T-helper 22 cell (primary cell): ENCODE results near the gene SHROOM1.

Experiments used
- DNase-seq: peaks from one replicate; pipeline ENCODE4 v3.0.0-alpha.2; 2020; ENCODE audit warnings: low read depth

The SHROOM1 gene

DNA sequence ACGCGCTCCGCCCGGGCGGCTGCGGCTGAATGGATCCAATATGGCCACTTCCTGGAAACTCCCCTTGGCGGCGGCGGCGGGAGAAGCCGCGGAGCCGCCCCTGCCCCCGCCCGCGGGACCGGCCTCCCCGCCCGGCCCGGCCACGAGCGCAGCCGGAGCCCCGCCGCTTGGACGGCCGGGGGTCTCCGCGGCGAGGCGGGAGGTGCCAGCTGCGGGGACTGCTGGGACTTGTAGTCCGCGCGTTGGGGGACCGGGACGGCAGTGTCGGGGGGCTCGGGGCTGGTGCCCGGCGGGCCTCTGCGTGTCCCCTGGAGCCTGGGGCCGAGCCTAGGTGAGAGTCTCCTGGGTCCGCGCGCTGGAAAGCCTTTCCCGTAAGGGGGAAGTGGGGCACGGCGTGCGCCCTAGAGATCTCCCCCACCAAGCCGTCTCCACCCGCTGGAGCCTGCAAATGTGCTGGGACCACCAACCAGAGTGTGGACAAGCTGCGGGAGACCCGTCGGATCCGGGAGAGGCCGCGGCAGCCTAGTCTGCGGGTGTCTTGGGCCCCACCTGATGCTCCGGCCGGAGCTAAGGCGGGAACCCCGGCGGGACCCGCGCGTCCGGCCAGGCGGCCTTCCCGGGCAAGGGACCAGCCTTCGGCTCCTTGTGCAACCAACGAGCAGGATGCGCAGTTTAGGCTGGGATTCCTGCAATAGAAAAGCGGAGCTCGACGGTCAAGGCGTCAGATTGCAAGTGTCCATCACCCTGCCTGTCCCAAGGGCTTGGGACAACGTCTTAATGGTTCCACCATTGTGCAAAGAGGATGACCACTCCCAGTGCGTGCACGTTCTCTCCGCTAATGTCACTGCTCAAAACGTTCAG, 53.0 kb downstream of the SHROOM1 start, which contains the start of gene SEPTIN8:
SEPTIN8 (minus strand) TSS at position 31 of the 861 bp plus-strand sequence. CDS start 102 bp downstream, outside the sequence.
- peak; percentile 25 for DNase-seq

DNA sequence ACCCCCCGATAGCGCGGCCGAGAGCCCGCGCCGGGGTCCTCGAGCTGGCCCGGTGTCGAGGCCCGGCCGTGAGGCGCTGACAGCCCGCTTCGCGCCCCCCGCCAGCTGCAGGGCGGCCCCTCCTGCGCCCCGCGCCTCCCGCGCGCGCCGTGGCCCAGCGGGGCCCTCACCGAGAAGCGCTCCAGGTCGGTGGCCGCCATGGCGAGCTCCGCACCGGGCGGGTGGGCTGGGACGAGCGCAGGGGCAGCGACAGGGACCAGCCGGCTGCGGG, 53.6 kb downstream of the SHROOM1 start:
- no peak for DNase-seq

DNA sequence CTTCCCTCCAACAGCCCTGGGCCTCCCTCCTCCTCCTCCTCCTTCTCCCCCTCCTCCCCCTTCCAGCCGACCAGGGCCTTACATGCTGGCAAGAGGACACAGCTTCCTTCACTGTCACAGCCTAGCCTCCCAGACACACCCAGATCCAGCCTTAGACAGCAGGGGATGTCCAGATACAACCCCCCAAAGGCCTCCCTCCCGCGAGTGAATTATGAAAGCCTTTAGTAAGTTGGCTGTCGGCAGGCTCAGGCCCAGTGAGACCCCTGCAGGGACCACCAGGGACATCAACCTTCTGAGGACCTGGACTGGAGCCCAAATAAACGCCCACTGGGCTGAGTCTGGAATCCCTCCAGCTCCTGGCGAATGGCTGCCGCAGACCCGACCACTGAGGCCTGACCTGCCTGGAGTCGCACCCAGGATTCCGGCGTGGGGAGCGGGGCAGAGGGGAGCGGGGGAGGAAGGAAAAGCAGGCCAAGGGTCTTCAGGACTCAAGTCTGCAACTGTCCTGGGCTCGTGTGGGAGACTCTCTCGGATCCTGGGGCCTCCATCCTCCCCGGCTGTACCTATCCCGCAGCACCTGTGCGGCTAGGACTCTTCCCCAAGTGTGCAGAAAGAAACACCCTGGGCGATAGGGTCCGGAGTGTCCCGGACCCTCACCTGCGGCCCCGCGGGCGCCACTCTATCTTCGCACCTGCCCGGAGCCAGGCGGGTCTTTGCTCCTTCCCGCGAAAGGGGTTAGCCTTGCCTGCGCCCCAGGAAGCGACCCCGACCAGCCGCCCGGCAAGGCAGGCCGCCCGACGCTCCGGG, 54.1 kb downstream of the SHROOM1 start:
- no peak for DNase-seq

DNA sequence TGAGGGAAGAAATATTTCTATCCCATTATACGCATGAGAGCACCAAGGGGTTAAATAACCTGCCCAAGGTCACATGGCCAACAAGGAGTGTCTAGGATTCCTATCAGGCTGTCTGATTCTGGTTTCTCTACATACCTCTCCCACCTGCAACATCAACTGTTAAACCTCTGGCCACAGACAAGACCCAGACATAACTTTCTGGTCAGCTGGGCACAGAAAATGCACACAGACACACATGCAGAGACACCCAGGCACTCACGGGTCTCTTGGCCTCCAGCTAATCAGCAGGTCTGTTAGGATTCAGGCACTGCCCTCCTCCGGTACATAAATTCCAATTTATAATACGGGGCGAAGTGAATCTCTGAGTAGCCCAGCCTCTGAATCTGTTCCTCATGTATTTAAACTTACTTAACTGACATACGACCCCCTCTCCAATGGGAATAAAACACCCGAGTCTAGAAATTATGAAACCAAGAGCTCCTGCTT, 54.9 kb downstream of the SHROOM1 start:
- DNase-seq: no peak

DNA sequence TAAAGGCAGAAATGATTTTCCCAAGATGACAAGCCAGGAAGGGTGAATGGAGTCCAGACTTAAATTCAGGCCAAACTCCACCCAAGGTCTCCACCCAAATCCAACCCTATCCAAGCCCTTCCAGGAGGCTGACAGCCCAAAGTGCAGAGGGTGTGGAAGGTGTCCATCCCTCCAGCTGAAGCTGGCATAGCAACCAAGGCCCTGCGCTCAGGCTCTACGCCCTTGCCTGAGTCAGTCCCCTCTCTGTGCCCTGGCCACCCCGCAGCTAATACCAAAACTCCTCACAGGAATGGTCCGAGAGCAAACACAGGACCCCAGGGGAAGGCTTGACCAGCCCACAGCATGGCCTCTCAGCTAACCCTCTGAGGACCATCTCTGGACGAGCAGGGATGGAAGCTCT, 55.6 kb downstream of the SHROOM1 start:
- DNase-seq: no peak

DNA sequence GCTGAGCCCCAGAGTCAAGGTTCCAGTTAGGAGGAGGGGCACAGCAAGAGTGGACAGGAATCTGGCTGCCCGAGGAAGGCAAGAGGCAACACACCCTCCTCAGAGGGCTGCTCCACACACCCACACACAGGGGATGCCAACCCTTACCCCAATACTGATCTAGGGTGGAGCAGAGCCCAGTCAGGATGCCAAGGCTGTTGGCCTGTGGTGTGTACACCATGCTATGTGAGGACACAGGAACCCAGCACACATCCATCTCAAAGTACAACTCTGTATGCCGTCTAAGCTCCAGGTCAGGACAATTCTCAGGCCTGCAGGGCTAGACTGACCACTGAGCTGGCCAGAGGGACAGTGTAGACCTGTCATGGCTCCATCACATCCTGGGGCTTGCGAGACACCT, 56.0 kb downstream of the SHROOM1 start:
- no peak for DNase-seq

DNA sequence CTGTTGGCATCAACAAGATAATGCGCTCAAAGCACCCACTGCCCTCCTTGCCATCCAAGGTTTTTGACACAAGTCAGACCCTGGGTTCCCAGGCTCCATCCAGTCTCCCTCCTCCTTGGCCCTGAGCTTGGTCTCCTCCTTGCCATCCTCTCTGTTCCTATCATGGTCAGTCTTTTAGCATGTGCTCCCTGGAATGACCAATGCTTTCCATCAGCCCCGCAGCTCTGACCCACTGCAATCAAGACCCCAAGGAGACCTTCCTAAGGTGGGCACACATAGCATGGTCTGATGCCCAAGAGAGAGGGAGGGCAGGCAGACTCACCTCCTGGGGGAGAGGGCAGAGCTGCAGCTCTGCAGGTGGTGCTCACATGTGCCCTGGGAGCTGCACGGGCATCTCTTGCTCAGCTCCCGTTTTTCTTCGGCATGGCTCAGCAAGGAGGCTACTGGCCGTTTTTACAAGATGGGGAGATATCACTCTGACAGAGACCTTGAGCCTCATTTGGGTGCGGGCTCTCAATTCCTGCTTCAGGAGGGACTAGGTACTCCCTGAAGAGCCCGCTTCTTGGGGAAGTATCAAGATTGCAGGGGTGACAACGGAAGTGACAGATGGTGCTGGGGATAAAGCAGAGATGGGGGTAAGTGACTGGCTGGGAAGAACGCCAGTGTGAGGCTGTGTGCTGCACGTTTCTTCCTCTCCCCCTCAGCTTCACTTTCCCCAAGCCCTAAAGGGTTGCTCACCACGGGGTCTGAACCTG, 56.7 kb downstream of the SHROOM1 start:
- DNase-seq: no peak

DNA sequence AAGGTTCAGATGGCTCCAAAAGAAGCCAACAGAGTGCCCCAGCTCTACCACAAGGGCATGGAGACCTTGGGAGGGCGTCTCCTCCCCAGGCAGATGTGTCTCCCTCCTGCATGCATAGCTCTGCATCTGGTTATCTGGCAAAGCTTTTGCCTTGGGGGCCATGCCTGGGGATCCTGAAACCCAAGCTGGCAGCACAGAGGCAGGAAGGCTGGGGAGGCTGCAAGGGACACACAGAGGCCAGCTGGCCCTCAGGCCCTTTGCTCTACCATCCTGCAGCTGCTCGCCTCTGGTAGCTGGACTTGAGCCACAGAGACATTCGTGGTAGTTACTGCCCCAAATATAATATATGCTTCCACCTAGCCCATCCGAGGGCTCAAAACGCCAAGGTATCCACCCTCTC, 57.3 kb downstream of the SHROOM1 start:
- DNase-seq: no peak

DNA sequence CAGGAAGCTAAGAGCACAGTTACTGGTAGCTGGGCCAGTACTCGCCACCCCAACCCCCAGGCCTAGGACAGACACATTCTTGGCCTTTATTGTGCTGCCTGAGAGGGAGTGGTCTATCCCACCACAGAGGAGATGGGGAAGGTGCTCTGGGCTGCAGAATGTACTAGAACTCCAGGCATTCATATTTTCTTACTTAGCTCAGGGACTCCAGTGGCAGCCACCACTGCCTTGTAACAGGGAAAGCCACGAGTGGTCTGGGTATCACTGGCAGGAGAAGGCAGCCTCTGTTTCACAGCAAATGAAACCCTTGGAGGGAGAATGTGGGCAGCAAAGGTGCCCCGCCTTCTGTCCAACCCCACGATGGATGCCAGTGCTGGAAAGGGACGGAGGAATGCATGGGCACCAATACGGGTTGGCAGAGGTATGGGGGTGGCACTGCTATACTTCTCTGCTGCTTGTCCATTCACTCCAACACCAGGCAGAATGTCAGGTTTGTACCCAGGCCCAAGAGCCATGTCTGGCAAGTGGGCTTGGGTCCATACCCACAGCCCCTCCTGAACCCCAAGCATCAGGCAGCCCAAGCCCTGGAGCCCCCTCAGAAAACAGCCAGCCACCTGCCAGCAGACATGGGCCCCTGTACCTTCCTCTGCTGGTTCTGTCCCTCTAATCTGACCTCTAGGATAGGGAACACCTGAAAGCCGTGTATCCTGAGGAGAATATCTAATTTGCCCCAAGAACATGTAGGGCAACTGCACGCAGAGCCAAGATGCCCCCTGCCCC, 58.0 kb downstream of the SHROOM1 start:
- no peak for DNase-seq
